OCI-LY7 (cell line): ENCODE results near the gene PGAM5. TPM values are rescaled to one million over a fixed set of nuclear protein-coding genes. Genes with fewer than 3 reads are reported as not detected.

Source experiments
- BruUV-seq: library from RNA; stranded (reverse); fragments of 400-500 nt; replicated peaks from 2 replicates; lab custom pipeline; 2021; lab: Mats Ljungman, UMichigan
- CTCF ChIA-PET: fragments of 300-600 bp; sonication (Branson Sonifier 250); formaldehyde crosslinking; loops from one replicate; lab custom pipeline; 2022; ENCODE audit warnings: antibody characterized with exemption; ENCODE audit not compliant: unreplicated experiment; lab: Charles Lee
- POLR2A ChIA-PET: fragments of 300-600 bp; sonication (Branson Sonifier 250); formaldehyde crosslinking; loops from one replicate; lab custom pipeline; 2022; ENCODE audit warnings: antibody characterized with exemption; lab: Charles Lee
- DNase-seq: peaks from one replicate; pipeline ENCODE4 v3.0.0-alpha.2; 2015; ENCODE audit warnings: low spot score
- H2AFZ ChIP-seq: fragments of 200-600 bp; sonication (generic), shearing (Covaris generic); 2 replicates; pipeline ENCODE4 v1.6.1; 2014; ENCODE audit warnings: mild to moderate bottlenecking, antibody characterized with exemption, low read length, moderate library complexity
- H3K27ac ChIP-seq: fragments of 200-600 bp; sonication (generic); 2 replicates; pipeline ENCODE4 v1.5.1; 2014; ENCODE audit warnings: mixed run types, low read depth, mild to moderate bottlenecking, moderate library complexity, low read length, inconsistent platforms; ENCODE audit not compliant: poor library complexity, severe bottlenecking
- H3K36me3 ChIP-seq: fragments of 200-600 bp; sonication (generic); 2 replicates; pipeline ENCODE4 v1.6.1; 2014; ENCODE audit warnings: mild to moderate bottlenecking, antibody characterized with exemption, low read length, moderate library complexity, mixed read lengths; ENCODE audit not compliant: insufficient read depth
- H3K4me1 ChIP-seq: fragments of 200-600 bp; sonication (generic); 2 replicates; pipeline ENCODE4 v1.5.1; 2014; ENCODE audit warnings: mild to moderate bottlenecking, low read length; ENCODE audit not compliant: insufficient read depth, poor library complexity, severe bottlenecking
- H3K4me2 ChIP-seq: fragments of 200-600 bp; sonication (generic); 2 replicates; pipeline ENCODE4 v1.6.1; 2014; ENCODE audit warnings: mild to moderate bottlenecking, low read length
- H3K4me3 ChIP-seq: fragments of 200-600 bp; sonication (generic); 2 replicates; pipeline ENCODE4 v1.5.1; 2014; ENCODE audit warnings: mild to moderate bottlenecking, low read depth, low read length; ENCODE audit not compliant: poor library complexity, severe bottlenecking
- H3K79me2 ChIP-seq: fragments of 200-600 bp; sonication (generic); 2 replicates; pipeline ENCODE4 v1.6.1; 2016; ENCODE audit warnings: low read depth, mild to moderate bottlenecking, low read length, moderate library complexity, mixed read lengths; ENCODE audit not compliant: insufficient read depth
- H3K9me2 ChIP-seq: fragments of 200-600 bp; sonication (generic); 2 replicates; pipeline ENCODE4 v1.6.1; 2016; ENCODE audit warnings: mild to moderate bottlenecking, low read length, mixed read lengths; ENCODE audit not compliant: insufficient read depth
- H3K9me3 ChIP-seq: fragments of 200-600 bp; sonication (generic); 2 replicates; pipeline ENCODE4 v1.6.1; 2014; ENCODE audit warnings: mild to moderate bottlenecking, mixed run types, low read length, mixed read lengths
- H4K20me1 ChIP-seq: fragments of 200-600 bp; sonication (generic); 2 replicates; pipeline ENCODE4 v1.6.1; 2014; ENCODE audit warnings: mild to moderate bottlenecking, antibody characterized with exemption, low read length, moderate library complexity, mixed read lengths; ENCODE audit not compliant: insufficient read depth
- CTCF ChIP-seq: fragments of 200-600 bp; sonication (generic); conservative IDR thresholded peaks from 2 replicates; pipeline ENCODE4 v1.5.1; 2014; ENCODE audit warnings: mild to moderate bottlenecking, antibody characterized with exemption, low read length, moderate library complexity, mixed read lengths
- EZH2phosphoT487 ChIP-seq: fragments of 200-600 bp; sonication (generic); IDR thresholded peaks from 2 replicates; pipeline ENCODE4 v1.6.1; 2018; ENCODE audit warnings: low read depth, borderline replicate concordance, mild to moderate bottlenecking, mixed run types, antibody characterized with exemption, low read length, moderate library complexity, mixed read lengths
- intact Hi-C: fragments of 100-400 bp; cut with micrococcal nuclease; formaldehyde crosslinking; loops from one replicate; pipeline ENCODE4 v1.10.0; 2022; ENCODE audit not compliant: unreplicated experiment
- total RNA-seq, 2 experiments: library from RNA; depleted of rRNA in 1 of 2; stranded (reverse); fragments of >200 nt in 1 of 2; shearing (Covaris generic) in 1 of 2; gene quantifications; 2 replicates each; pipeline ENCODE4 v1.2.3, GENCODE V29; 2014 to 2022

Gene PGAM5
- total RNA-seq, 2 experiments from 2014 or later, result 95.6 to 97.2 TPM

GRCh38 chr12:132727091-132727794, 16.6 kb downstream of the PGAM5 start:
- Histone ChIP-seq H3K79me2 (no peaks in the 10 kb centered on the region), H3K9me3 (0 out of 2 replicates have a peak, but pooled peaks cover 6% of the 10 kb centered on the region), H3K9me2 (no peaks in the 10 kb centered on the region), H3K4me2 (no peak overlapping the region), H2AFZ (no peak overlapping the region), H3K4me1 (no peaks in the 10 kb centered on the region), H4K20me1 (0 out of 2 replicates have a peak, but pooled peaks cover 7% of the 10 kb centered on the region), H3K36me3 (peaks cover 96% of the 10 kb centered on the region), H3K27ac (no peak overlapping the region), H3K4me3 (no peak overlapping the region)
- POLR2A ChIA-PET, result interaction anchor here (0.8 kb wide), 1 partner anchor 32 kb away, joined by 9 read pairs; no protein-coding TSS in a partner anchor
- DNase-seq, result no peak
- CTCF ChIA-PET, result interaction anchor here (0.6 kb wide), 1 partner anchor 8 kb away, joined by 4 read pairs; no protein-coding TSS in a partner anchor
- no peak for TF ChIP-seq CTCF
- TF ChIP-seq EZH2phosphoT487, result no peak
- intact Hi-C loops, result no loop called here
- no TSS peak for BruUV-seq

GRCh38 chr12:132728502-132728901, 17.9 kb downstream of the PGAM5 start:
- CTCF ChIA-PET, result no interaction called here

More at GRCh38 chr12:132728502-132728901, 17.9 kb downstream of the PGAM5 start:
- Histone ChIP-seq H3K4me1 (no peaks in the 10 kb centered on the region), H3K36me3 (peaks cover 96% of the 10 kb centered on the region), H3K4me2 (no peak overlapping the region), H4K20me1 (0 out of 2 replicates have a peak, but pooled peaks cover 7% of the 10 kb centered on the region), H3K79me2 (no peaks in the 10 kb centered on the region), H3K9me3 (0 out of 2 replicates have a peak, but pooled peaks cover 6% of the 10 kb centered on the region), H3K4me3 (no peak overlapping the region), H3K27ac (no peak overlapping the region), H3K9me2 (no peaks in the 10 kb centered on the region), H2AFZ (no peak overlapping the region)
- intact Hi-C loops, result no loop called here
- TF ChIP-seq EZH2phosphoT487, result no peak
- TF ChIP-seq CTCF, result no peak
- no peak for DNase-seq
- POLR2A ChIA-PET, result no interaction called here
- BruUV-seq, result no TSS peak
